Small intestine (tissue), 7 donors: ENCODE results near the gene RNPEP. TPM values are rescaled to one million over a fixed set of nuclear protein-coding genes. Genes with fewer than 3 reads are reported as not detected.
"Not testable (repeated sequence)": the region's sequence is repeated elsewhere in the genome, so short reads cannot be mapped to it uniquely, and the experiment has no call there.

ENCODE experiments used
- DNase-seq, 2 donors: peaks; one replicate each; pipeline versions ENCODE4 v3.0.0 to v3.0.0-alpha.2; 2013
- FAIRE-seq: peaks from 2 replicates; lab custom pipeline; 2012; peaks lifted over from hg19 to GRCh38; lab: Jason Lieb, UNC
- H3K27ac ChIP-seq, 3 donors: one replicate each; pipeline ENCODE4 v1.5.1; 2013; ENCODE audit warnings: low read length in 2 of 3, mild to moderate bottlenecking in 2 of 3, control low read depth in 1 of 3, inconsistent platforms in 1 of 3, low read depth in 1 of 3, moderate library complexity in 1 of 3
- H3K27me3 ChIP-seq, 3 donors: one replicate each; pipeline ENCODE4 v1.6.1; 2013; ENCODE audit warnings: low read length in 3 of 3, inconsistent platforms in 1 of 3; ENCODE audit not compliant: control insufficient read depth in 3 of 3, insufficient read depth in 3 of 3
- H3K36me3 ChIP-seq, 3 donors: one replicate each; pipeline ENCODE4 v1.6.1; 2013; ENCODE audit warnings: low read length in 3 of 3, inconsistent platforms in 1 of 3, low read depth in 1 of 3, mild to moderate bottlenecking in 1 of 3, moderate library complexity in 1 of 3; ENCODE audit not compliant: control insufficient read depth in 3 of 3, insufficient read depth in 2 of 3
- H3K4me1 ChIP-seq, 3 donors: one replicate each; pipeline ENCODE4 v1.6.1; 2013; ENCODE audit warnings: low read length in 2 of 3, inconsistent platforms in 1 of 3, low read depth in 1 of 3, mild to moderate bottlenecking in 1 of 3, moderate library complexity in 1 of 3; ENCODE audit not compliant: control insufficient read depth in 3 of 3, insufficient read depth in 2 of 3
- H3K4me3 ChIP-seq, 3 donors: one replicate each; pipeline ENCODE4 v1.5.1; 2013; ENCODE audit warnings: low read length in 3 of 3, control low read depth in 1 of 3, inconsistent platforms in 1 of 3, low read depth in 1 of 3, mild to moderate bottlenecking in 1 of 3, moderate library complexity in 1 of 3
- H3K9me3 ChIP-seq, 2 donors: one replicate each; pipeline ENCODE4 v1.6.1; 2013; ENCODE audit warnings: low read depth in 1 of 2, low read length in 1 of 2; ENCODE audit not compliant: control insufficient read depth in 2 of 2, insufficient read depth in 1 of 2
- WGBS, 3 donors: extraction: QIAGEN DNeasy Blood & Tissue Kit; methylation state at CpG; one replicate each; pipeline ENCODE4 v1.1.7; 2013; 5-methylcytosine and 5-hydroxymethylcytosine counted together
- polyA plus RNA-seq, 4 donors: library from polyadenylated mRNA; stranded (reverse) in 3 of 4; unstranded in 1 of 4; fragments of 200-250 nt in 3 of 4; fragments of 120-200 nt in 1 of 4; gene quantifications; one replicate each; pipeline versions ENCODE4 v1.2.1 to v1.2.3, GENCODE V29; 2013
- donor health status: healthy with polysubstance abuse.
- donor health status: control.
- donor health status: control.
- donor health status: Bipolar disorder and iron deficiency.
- donor health status: healthy.

Gene RNPEP
- polyA plus RNA-seq, 4 donors, result 61.8 to 183 (median 90.4) TPM

- Histone ChIP-seq H3K4me3 (peak overlapping the region in 2 of 3 donors; percentile 89 to 96), H3K27me3 (no peaks in the 10 kb centered on the region), H3K9me3 (no peaks in the 10 kb centered on the region), H3K36me3 (peaks cover 0 to 67% (median 18%) of the 10 kb centered on the region in 3 donors), H3K27ac (peak overlapping the region; percentile 94 to 98 (median 94)), H3K4me1 (peaks cover 0 to 50% (median 2%) of the 10 kb centered on the region in 3 donors)
- DNase-seq (peak; percentile 55 to 59), FAIRE-seq (no peak)
- 9 to 69% (median 28%) methylated on average over 3 of the region's 3 CpGs for WGBS, 3 donors
These were observed 33.2 kb downstream of the RNPEP start for GRCh38 chr1:202015662-202015937.

GRCh38 chr1:202016022-202016810 is 33.8 kb downstream of the RNPEP start:
- Histone ChIP-seq H3K27me3 (no peaks in the 10 kb centered on the region), H3K4me3 (peak overlapping the region in 2 of 3 donors; percentile 89 to 96), H3K36me3 (peaks cover 0 to 61% (median 18%) of the 10 kb centered on the region in 3 donors), H3K27ac (peak overlapping the region; percentile 94 to 98 (median 94)), H3K4me1 (peaks cover 2 to 50% (median 2%) of the 10 kb centered on the region in 3 donors), H3K9me3 (no peaks in the 10 kb centered on the region)
- no peak for FAIRE-seq
- 16 to 54% (median 35%) methylated on average over 9 of the region's 9 CpGs for WGBS, 3 donors
- peak; percentile 68 to 82 for DNase-seq

- Histone ChIP-seq H3K27me3 (no peaks in the 10 kb centered on the region), H3K4me3 (peak overlapping the region in 2 of 3 donors; percentile 89 to 96), H3K9me3 (no peaks in the 10 kb centered on the region), H3K4me1 (peaks cover 2 to 55% (median 2%) of the 10 kb centered on the region in 3 donors), H3K36me3 (peaks cover 0 to 52% (median 16%) of the 10 kb centered on the region in 3 donors), H3K27ac (peak overlapping the region; percentile 90 to 98 (median 94))
- DNase-seq (peak; percentile 71 to 79), FAIRE-seq (no peak)
- 26 to 66% (median 36%) methylated on average over 21 of the region's 21 CpGs for WGBS, 3 donors
These were observed 34.6 kb downstream of the RNPEP start for GRCh38 chr1:202016811-202017748.

- H3K9me3 ChIP-seq, result no peaks in the 10 kb centered on the region
- H3K27me3 ChIP-seq, result no peaks in the 10 kb centered on the region
- peaks cover 0 to 44% (median 12%) of the 10 kb centered on the region in 3 donors for H3K36me3 ChIP-seq
- DNase-seq (peak; percentile 96), FAIRE-seq (no peak)
- H3K4me1 ChIP-seq, result peaks cover 2 to 62% (median 2%) of the 10 kb centered on the region in 3 donors
- peak overlapping the region in 2 of 3 donors; percentile 4 to 10 for H3K4me3 ChIP-seq
- 14 to 43% (median 28%) methylated on average over 16 to 18 of the region's 18 CpGs for WGBS, 3 donors
- peak overlapping the region; percentile 90 to 98 (median 94) for H3K27ac ChIP-seq
These were observed 35.5 kb downstream of the RNPEP start for GRCh38 chr1:202017749-202018467.

- Histone ChIP-seq H3K4me3 (peak overlapping the region in 1 of 3 donors; percentile 10), H3K27me3 (no peaks in the 10 kb centered on the region), H3K27ac (peak overlapping the region; percentile 90 to 98 (median 94)), H3K4me1 (peaks cover 2 to 68% (median 5%) of the 10 kb centered on the region in 3 donors), H3K36me3 (peaks cover 0 to 37% (median 5%) of the 10 kb centered on the region in 3 donors), H3K9me3 (no peaks in the 10 kb centered on the region)
- peak; percentile 94 to 96 for DNase-seq
- no peak for FAIRE-seq
- 11 to 38% (median 13%) methylated on average over 18 to 19 of the region's 19 CpGs for WGBS, 3 donors
These were observed 36.2 kb downstream of the RNPEP start for GRCh38 chr1:202018468-202019234.

GRCh38 chr1:202019235-202019558 is 36.7 kb downstream of the RNPEP start:
- not testable (repeated sequence) for FAIRE-seq, H3K27me3 ChIP-seq, H3K9me3 ChIP-seq, H3K4me3 ChIP-seq, DNase-seq
- Histone ChIP-seq H3K36me3 (peaks cover 0 to 31% (median 2%) of the 10 kb centered on the region in 3 donors), H3K27ac (peak overlapping the region; percentile 90 to 98 (median 94)), H3K4me1 (peaks cover 2 to 71% (median 5%) of the 10 kb centered on the region in 3 donors)
- 46 to 72% (median 65%) methylated on average over 8 of the region's 8 CpGs for WGBS, 3 donors

GRCh38 chr1:202023001-202023433 is 40.6 kb downstream of the RNPEP start:
- Histone ChIP-seq H3K4me1 (peaks cover 2 to 39% (median 5%) of the 10 kb centered on the region in 3 donors), H3K27ac (peak overlapping the region; percentile 83 to 89 (median 87)), H3K4me3 (no peak overlapping the region), H3K36me3 (no peaks in the 10 kb centered on the region), H3K27me3 (no peaks in the 10 kb centered on the region), H3K9me3 (no peaks in the 10 kb centered on the region)
- peak; percentile 98 for DNase-seq
- 7 to 44% (median 25%) methylated on average over 6 of the region's 6 CpGs for WGBS, 3 donors
- FAIRE-seq, result no peak
